ENCODE data around the gene ADK.

ADK gene

GRCh38 chr10:74406006-74406405 lies 255.0 kb downstream of the ADK start:
- Histone ChIP-seq H3K27me3 (ENCODE audit: low read depth, low read length) (no peaks in the 10 kb centered on the region), H3K79me2 (ENCODE audit: low read length) (no peaks in the 10 kb centered on the region), H4K20me1 (ENCODE audit: insufficient read depth, low read length) (no peaks in the 10 kb centered on the region), H3K9me3 (ENCODE audit: insufficient read depth, low read length) (no peaks in the 10 kb centered on the region), H2AFZ (ENCODE audit: low read depth, low read length) (no peak overlapping the region), H3K9ac (ENCODE audit: low read length) (no peak overlapping the region), H3K4me1 (ENCODE audit: low read length) (no peaks in the 10 kb centered on the region), H3K4me2 (ENCODE audit: low read length) (no peak overlapping the region), H3K27ac (ENCODE audit: low read length) (no peak overlapping the region), H3K36me3 (replicated peaks; ENCODE audit: low read depth, low read length) (no peaks in the 10 kb centered on the region), H3K4me3 (ENCODE audit: low read length) (no peak overlapping the region)
- TF ChIP-seq CTCF (IDR thresholded peaks at IDR 0.05; ENCODE audit: low read depth, low read length) = no peak
- TF ChIP-seq EZH2phosphoT487 (IDR thresholded peaks at IDR 0.05; ENCODE audit: low read depth) = no peak

DNA sequence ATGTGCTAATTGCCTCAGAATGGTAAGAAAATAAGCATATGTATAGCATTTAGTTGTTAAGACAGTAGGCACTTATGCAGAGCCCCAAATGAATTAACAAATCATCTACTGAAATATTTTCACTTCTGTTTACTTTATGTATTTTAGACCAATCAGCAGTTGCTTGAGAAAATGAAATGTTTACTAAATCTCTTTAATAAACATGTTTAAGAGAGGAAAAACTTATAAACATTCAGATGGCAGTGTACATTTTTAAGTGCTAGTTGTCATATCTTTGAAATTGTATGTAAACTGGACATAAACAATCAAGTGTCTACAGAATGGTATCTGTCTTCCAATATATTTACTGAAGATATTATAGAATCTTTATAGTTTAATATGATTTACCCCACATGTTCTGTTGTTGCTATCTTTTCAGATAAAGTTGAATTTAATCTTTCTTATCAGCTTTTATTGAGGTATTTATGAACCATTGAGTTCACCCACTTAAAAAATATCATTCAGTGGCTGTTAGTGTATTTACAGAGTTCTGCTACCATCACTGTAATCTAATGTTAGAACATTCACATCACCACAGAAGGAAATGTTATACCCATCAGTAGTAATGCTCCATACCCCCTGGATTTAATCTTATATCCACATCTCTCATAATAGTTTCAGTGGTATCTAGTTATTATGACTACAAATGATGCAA lies 264.3 kb downstream of the ADK start:
- H3K27ac ChIP-seq (ENCODE audit: low read length) = no peak overlapping the region

GRCh38 chr10:74417397-74417796 lies 266.4 kb downstream of the ADK start:
- Histone ChIP-seq H2AFZ (ENCODE audit: low read depth, low read length) (no peak overlapping the region), H4K20me1 (ENCODE audit: insufficient read depth, low read length) (no peaks in the 10 kb centered on the region), H3K27ac (ENCODE audit: low read length) (no peak overlapping the region), H3K4me1 (ENCODE audit: low read length) (no peaks in the 10 kb centered on the region), H3K27me3 (ENCODE audit: low read depth, low read length) (no peaks in the 10 kb centered on the region), H3K9ac (ENCODE audit: low read length) (no peak overlapping the region), H3K36me3 (replicated peaks; ENCODE audit: low read depth, low read length) (no peaks in the 10 kb centered on the region), H3K4me3 (ENCODE audit: low read length) (no peak overlapping the region), H3K9me3 (ENCODE audit: insufficient read depth, low read length) (no peaks in the 10 kb centered on the region), H3K79me2 (ENCODE audit: low read length) (no peaks in the 10 kb centered on the region), H3K4me2 (ENCODE audit: low read length) (no peak overlapping the region)
- TF ChIP-seq EZH2phosphoT487 (IDR thresholded peaks at IDR 0.05; ENCODE audit: low read depth) (no peak), CTCF (IDR thresholded peaks at IDR 0.05; ENCODE audit: low read depth, low read length) (no peak)

More for the DNA sequence above, 264.3 kb downstream of the ADK start:
- no peaks in the 10 kb centered on the region for H3K36me3 ChIP-seq (replicated peaks; ENCODE audit: low read depth, low read length)
- no peaks in the 10 kb centered on the region for H4K20me1 ChIP-seq (ENCODE audit: insufficient read depth, low read length)
- H3K9ac ChIP-seq (ENCODE audit: low read length) = no peak overlapping the region
- H3K9me3 ChIP-seq (ENCODE audit: insufficient read depth, low read length) = no peaks in the 10 kb centered on the region
- no peaks in the 10 kb centered on the region for H3K79me2 ChIP-seq (ENCODE audit: low read length)
- no peaks in the 10 kb centered on the region for H3K27me3 ChIP-seq (ENCODE audit: low read depth, low read length)
- TF ChIP-seq EZH2phosphoT487 (IDR thresholded peaks at IDR 0.05; ENCODE audit: low read depth) = no peak
- TF ChIP-seq CTCF (IDR thresholded peaks at IDR 0.05; ENCODE audit: low read depth, low read length) = no peak
- H3K4me2 ChIP-seq (ENCODE audit: low read length) = no peak overlapping the region
- no peaks in the 10 kb centered on the region for H3K4me1 ChIP-seq (ENCODE audit: low read length)
- H2AFZ ChIP-seq (ENCODE audit: low read depth, low read length) = no peak overlapping the region
- H3K4me3 ChIP-seq (ENCODE audit: low read length) = no peak overlapping the region

DNA sequence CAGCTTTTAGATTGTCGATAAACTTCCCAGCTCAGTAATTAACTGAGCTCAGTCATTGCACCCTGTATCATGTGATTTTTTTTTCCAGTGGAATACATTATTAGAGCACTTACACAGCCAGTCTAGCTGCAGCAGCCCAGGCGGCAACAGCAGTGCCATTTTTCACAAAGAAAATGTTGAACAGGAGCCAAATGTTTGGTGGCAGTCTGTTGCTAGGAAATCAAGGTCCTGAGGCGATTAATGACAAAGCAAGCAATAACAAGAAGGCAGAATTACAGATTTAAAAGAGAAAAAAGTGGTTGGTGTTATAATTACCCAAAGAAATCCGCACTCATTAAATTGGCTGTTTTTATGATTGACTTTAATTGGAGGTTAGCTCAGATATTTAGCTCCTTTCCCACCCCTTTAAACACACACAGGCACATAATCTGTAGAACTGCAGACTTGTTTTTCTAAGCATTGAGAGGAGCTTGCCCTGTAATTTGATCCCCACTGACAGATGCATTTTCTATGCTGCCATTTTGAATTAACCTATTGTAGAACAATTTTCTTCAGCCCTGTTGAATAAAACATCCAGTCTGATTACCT lies 267.4 kb downstream of the ADK start:
- Histone ChIP-seq H3K9me3 (ENCODE audit: insufficient read depth, low read length) (no peaks in the 10 kb centered on the region), H4K20me1 (ENCODE audit: insufficient read depth, low read length) (no peaks in the 10 kb centered on the region), H3K9ac (ENCODE audit: low read length) (no peak overlapping the region), H3K4me3 (ENCODE audit: low read length) (no peak overlapping the region), H3K27me3 (ENCODE audit: low read depth, low read length) (no peaks in the 10 kb centered on the region), H3K27ac (ENCODE audit: low read length) (no peak overlapping the region), H2AFZ (ENCODE audit: low read depth, low read length) (no peak overlapping the region), H3K4me1 (ENCODE audit: low read length) (no peaks in the 10 kb centered on the region), H3K4me2 (ENCODE audit: low read length) (no peak overlapping the region), H3K79me2 (ENCODE audit: low read length) (no peaks in the 10 kb centered on the region), H3K36me3 (replicated peaks; ENCODE audit: low read depth, low read length) (no peaks in the 10 kb centered on the region)
- no peak for TF ChIP-seq CTCF (IDR thresholded peaks at IDR 0.05; ENCODE audit: low read depth, low read length)
- TF ChIP-seq EZH2phosphoT487 (IDR thresholded peaks at IDR 0.05; ENCODE audit: low read depth) = no peak

Data from OCI-LY3 (cell line).